Measurements from ENCODE around the gene DPH1. TPM values are rescaled to one million over a fixed set of nuclear protein-coding genes. Genes with fewer than 3 reads are reported as not detected.

Gene DPH1
- polyA plus RNA-seq, 2 of the 4 experiments (the other 2 are of a cell fraction): 25.5 to 33.6 TPM

- Histone ChIP-seq H3K9me3 (no peaks in the 10 kb centered on the region), H3K4me3 (no peak overlapping the region), H3K4me2 (no peak overlapping the region), H3K27ac (no peak overlapping the region), H3K4me1 (peaks cover 3% of the 10 kb centered on the region; the same call in 1 of the 3 replicates)
- no peak for TF ChIP-seq RAD21 (conservative IDR thresholded peaks at IDR 0.05 in 1 of 2, IDR thresholded peaks at IDR 0.05 in 1 of 2)
- no peak for TF ChIP-seq RNF2 (IDR thresholded peaks at IDR 0.05; ENCODE audit: borderline replicate concordance, low read depth)
- TF ChIP-seq CHD2 (IDR thresholded peaks at IDR 0.05; ENCODE audit: low read length, partially characterized antibody): no peak
- no peak for TF ChIP-seq PHF8 (IDR thresholded peaks at IDR 0.05; ENCODE audit: borderline replicate concordance, low read depth)
- TF ChIP-seq EP300 (IDR thresholded peaks at IDR 0.05): no peak
- no peak for TF ChIP-seq HDAC2 (IDR thresholded peaks at IDR 0.05)
- no peak for TF ChIP-seq HOXA7 (CRISPR knock-in tag; IDR thresholded peaks at IDR 0.05)
- no peak for TF ChIP-seq NR3C1 (IDR thresholded peaks at IDR 0.05)
- TF ChIP-seq, protein P1, sequence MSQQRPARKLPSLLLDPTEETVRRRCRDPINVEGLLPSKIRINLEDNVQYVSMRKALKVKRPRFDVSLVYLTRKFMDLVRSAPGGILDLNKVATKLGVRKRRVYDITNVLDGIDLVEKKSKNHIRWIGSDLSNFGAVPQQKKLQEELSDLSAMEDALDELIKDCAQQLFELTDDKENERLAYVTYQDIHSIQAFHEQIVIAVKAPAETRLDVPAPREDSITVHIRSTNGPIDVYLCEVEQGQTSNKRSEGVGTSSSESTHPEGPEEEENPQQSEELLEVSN (IDR thresholded peaks at IDR 0.05; ENCODE audit: borderline replicate concordance, low read depth): no peak
- TF ChIP-seq POLR2A (IDR thresholded peaks at IDR 0.05; ENCODE audit: low read length): no peak
- no peak for TF ChIP-seq POLR2AphosphoS2 (conservative IDR thresholded peaks at IDR 0.05; ENCODE audit: low read length)
- TF ChIP-seq BHLHE40 (IDR thresholded peaks at IDR 0.05; ENCODE audit: low read depth, low read length): no peak
- TF ChIP-seq ATOH8 (CRISPR knock-in tag; IDR thresholded peaks at IDR 0.05; ENCODE audit: low read depth): no peak
- no peak for TF ChIP-seq HEYL (CRISPR knock-in tag; IDR thresholded peaks at IDR 0.05)
- TF ChIP-seq BCL3 (IDR thresholded peaks at IDR 0.05): no peak
- no peak for TF ChIP-seq ESRRA (IDR thresholded peaks at IDR 0.05; ENCODE audit: borderline replicate concordance, low read length)
- TF ChIP-seq NPAS2 (CRISPR knock-in tag; IDR thresholded peaks at IDR 0.05; ENCODE audit: borderline replicate concordance): no peak
- WGBS (ENCODE audit: missing lambda C conversion rate): 82% methylated on average over 6 of the region's 6 CpGs
- FAIRE-seq (no peak), DNase-seq (ENCODE audit: low read depth in 1 of 2, low spot score in 1 of 2) (no peak), ATAC-seq (no peak)
- ChIA-PET POLR2A (no interaction called here), CTCF (interaction anchor here (0.6 to 16.6 kb wide), 7 partner anchors 14 to 175 kb away, joined by 3 to 217 read pairs (median 5); partner anchors contain the start of genes HIC1 and RTN4RL1)
Measured at GRCh38 chr17:2071024-2071385, 41.1 kb downstream of the DPH1 start.

- Histone ChIP-seq H3K4me3 (no peak overlapping the region), H3K9me3 (no peaks in the 10 kb centered on the region), H3K4me2 (no peak overlapping the region), H3K27ac (no peak overlapping the region), H3K4me1 (peaks cover 3% of the 10 kb centered on the region; the same call in 1 of the 3 replicates)
- POLR2A ChIA-PET: no interaction called here
- DNase-seq (ENCODE audit: low read depth in 1 of 2, low spot score in 1 of 2) (no peak), FAIRE-seq (no peak), ATAC-seq (no peak)
- no peak for TF ChIP-seq EP300 (IDR thresholded peaks at IDR 0.05)
- no peak for TF ChIP-seq JUNB (IDR thresholded peaks at IDR 0.05)
- no peak for TF ChIP-seq CHD4 (IDR thresholded peaks at IDR 0.05; ENCODE audit: borderline replicate concordance)
- TF ChIP-seq, protein P1 (IDR thresholded peaks at IDR 0.05; ENCODE audit: borderline replicate concordance, low read depth): no peak
- TF ChIP-seq BHLHE40 (IDR thresholded peaks at IDR 0.05; ENCODE audit: low read depth, low read length): no peak
- WGBS (ENCODE audit: missing lambda C conversion rate): 91% methylated on average over 31 of the region's 31 CpGs
- CTCF ChIA-PET: interaction anchor here (0.6 to 16.6 kb wide), 9 partner anchors 15 to 206 kb away, joined by 3 to 217 read pairs (median 5); partner anchors contain the start of gene HIC1
Measured at GRCh38 chr17:2071455-2072281, 41.7 kb downstream of the DPH1 start.

Measured in A549 (cell line).